ENCODE results near the gene PID1. TPM values are rescaled to one million over a fixed set of nuclear protein-coding genes. Genes with fewer than 3 reads are reported as not detected.

The PID1 gene
- total RNA-seq, 2 donors from 2014 or later, result 13.0 to 13.8 TPM

DNA sequence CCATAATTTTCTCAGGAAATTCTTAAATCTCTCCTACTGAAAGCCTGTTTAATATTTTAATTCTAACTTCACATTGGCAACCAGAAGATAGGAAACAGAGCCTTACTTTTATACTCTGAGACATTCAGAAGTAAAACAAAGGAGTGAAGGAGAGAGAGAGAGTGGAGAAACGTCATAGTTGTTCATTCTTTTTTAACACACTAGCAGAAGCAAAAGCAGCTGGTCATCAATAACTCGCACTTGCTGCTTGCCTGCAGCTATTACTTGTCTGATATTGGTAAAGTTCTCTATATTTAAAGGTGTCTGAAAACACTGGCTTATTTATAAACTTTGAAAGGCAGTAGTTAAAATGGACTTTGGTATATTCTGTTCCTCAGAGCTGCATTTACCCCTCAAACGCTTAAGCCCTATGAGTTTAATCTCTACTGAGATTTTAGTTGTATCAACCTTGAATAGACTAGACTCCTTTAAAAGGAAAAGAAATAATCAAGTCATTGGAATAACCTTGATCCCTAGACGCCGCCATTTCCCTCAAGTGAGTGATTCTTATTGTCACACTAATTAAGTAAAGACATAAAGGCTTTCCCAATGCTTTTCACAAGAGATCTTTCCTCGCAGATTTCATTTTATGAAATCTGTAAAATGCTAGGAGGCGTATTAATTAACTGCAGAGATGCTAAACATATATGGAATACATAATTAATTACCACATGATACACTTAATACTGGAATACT is 182.0 kb downstream of the PID1 start:
- no peak overlapping the region for H3K27ac ChIP-seq
- 65 to 66% methylated on average over 7 of the region's 7 CpGs for WGBS, 2 donors
- H3K9me3 ChIP-seq, result no peaks in the 10 kb centered on the region
- H3K36me3 ChIP-seq (replicated peaks in 1 of 2; ENCODE audit: insufficient read depth in 1 of 2, low read depth in 2 of 2), result no peaks in the 10 kb centered on the region
- H3K4me3 ChIP-seq, result no peak overlapping the region
- no peaks in the 10 kb centered on the region for H3K27me3 ChIP-seq
- ATAC-seq, result no peak
- intact Hi-C loops (cut with DNase I), result no loop called here
- DNase-seq, result no peak
- no peaks in the 10 kb centered on the region for H3K4me1 ChIP-seq
- TF ChIP-seq, protein P1, sequence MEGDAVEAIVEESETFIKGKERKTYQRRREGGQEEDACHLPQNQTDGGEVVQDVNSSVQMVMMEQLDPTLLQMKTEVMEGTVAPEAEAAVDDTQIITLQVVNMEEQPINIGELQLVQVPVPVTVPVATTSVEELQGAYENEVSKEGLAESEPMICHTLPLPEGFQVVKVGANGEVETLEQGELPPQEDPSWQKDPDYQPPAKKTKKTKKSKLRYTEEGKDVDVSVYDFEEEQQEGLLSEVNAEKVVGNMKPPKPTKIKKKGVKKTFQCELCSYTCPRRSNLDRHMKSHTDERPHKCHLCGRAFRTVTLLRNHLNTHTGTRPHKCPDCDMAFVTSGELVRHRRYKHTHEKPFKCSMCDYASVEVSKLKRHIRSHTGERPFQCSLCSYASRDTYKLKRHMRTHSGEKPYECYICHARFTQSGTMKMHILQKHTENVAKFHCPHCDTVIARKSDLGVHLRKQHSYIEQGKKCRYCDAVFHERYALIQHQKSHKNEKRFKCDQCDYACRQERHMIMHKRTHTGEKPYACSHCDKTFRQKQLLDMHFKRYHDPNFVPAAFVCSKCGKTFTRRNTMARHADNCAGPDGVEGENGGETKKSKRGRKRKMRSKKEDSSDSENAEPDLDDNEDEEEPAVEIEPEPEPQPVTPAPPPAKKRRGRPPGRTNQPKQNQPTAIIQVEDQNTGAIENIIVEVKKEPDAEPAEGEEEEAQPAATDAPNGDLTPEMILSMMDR (IDR thresholded peaks at IDR 0.05), result no peak
- no peak for TF ChIP-seq POLR2A (IDR thresholded peaks at IDR 0.05)

- H3K36me3 ChIP-seq (replicated peaks in 1 of 2; ENCODE audit: insufficient read depth in 1 of 2, low read depth in 2 of 2), result no peaks in the 10 kb centered on the region
- WGBS, 2 donors, result 79 to 81% methylated on average over 2 of the region's 2 CpGs
- no peak overlapping the region for H3K27ac ChIP-seq
- no peaks in the 10 kb centered on the region for H3K9me3 ChIP-seq
- no peak overlapping the region for H3K4me3 ChIP-seq
- H3K27me3 ChIP-seq, result no peaks in the 10 kb centered on the region
- no peak for TF ChIP-seq POLR2A (IDR thresholded peaks at IDR 0.05)
- TF ChIP-seq, protein P1 (IDR thresholded peaks at IDR 0.05), result no peak
- no peak for ATAC-seq
- intact Hi-C loops (cut with DNase I), result no loop called here
- H3K4me1 ChIP-seq, result peaks cover 4% of the 10 kb centered on the region
- DNase-seq, result no peak
Observed at GRCh38 chr2:229088517-229088913, 182.6 kb downstream of the PID1 start.

DNA sequence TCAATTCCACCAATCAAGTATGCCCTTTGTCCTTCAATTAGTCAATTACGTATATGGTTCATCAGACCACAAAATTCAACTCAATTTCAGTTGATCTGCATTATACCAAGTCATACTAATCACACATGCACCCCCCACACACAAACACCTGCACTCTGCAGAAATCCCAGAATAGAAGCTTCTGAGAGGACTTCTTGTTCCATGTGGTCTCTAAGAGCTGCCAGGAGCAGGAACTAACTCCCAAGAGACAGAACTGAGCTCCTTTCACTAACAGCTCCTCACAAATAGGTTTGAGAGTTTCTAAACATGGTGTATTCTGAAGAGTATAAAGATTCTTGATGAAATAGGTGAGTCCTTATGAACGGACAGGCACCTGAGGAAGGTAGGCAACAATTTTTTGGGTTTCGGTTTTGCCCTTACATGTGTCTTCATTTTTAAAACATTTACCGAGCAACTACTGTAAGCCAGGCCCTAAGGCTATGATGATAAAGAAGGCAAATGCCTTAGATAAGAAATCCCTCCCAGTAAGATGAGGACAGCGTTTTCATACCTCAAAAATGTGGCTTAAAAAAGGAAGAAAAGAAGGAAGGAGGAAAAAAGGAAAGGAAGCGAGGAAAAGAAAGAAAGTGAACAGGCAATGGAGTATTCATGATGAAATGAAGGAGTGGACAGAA is 183.1 kb downstream of the PID1 start:
- 73% methylated on average over 6 of the region's 6 CpGs for WGBS, 2 donors
- DNase-seq (no peak), ATAC-seq (no peak)
- Histone ChIP-seq H3K27ac (no peak overlapping the region), H3K27me3 (no peaks in the 10 kb centered on the region), H3K4me3 (no peak overlapping the region), H3K36me3 (replicated peaks in 1 of 2; ENCODE audit: insufficient read depth in 1 of 2, low read depth in 2 of 2) (no peaks in the 10 kb centered on the region), H3K9me3 (no peaks in the 10 kb centered on the region), H3K4me1 (peaks cover 5% of the 10 kb centered on the region)
- intact Hi-C loops (cut with DNase I), result no loop called here
- TF ChIP-seq, protein P1 (IDR thresholded peaks at IDR 0.05), result no peak
- no peak for TF ChIP-seq POLR2A (IDR thresholded peaks at IDR 0.05)

DNA sequence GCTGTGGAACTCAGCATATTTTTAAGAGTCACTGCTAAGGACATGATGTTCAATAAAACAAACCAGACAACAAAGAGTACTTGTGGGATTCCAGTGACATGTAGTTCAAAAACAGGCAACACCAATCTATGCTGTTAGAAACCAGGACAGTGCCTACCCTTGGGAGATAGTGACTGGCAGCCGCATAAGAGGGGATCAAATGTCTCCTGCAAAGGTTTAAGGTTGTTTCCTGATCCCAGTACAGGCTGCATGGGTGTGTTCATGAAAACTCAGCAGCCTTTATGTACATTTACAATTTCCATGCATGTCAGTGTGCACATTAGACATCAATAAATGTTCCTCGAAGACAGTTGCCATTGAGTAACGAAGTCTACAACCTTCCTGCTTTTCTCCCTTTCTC is 183.8 kb downstream of the PID1 start:
- intact Hi-C loops (cut with DNase I), result no loop called here
- Histone ChIP-seq H3K4me1 (peaks cover 5% of the 10 kb centered on the region), H3K36me3 (replicated peaks in 1 of 2; ENCODE audit: insufficient read depth in 1 of 2, low read depth in 2 of 2) (no peaks in the 10 kb centered on the region), H3K27me3 (no peaks in the 10 kb centered on the region), H3K4me3 (no peak overlapping the region), H3K9me3 (no peaks in the 10 kb centered on the region), H3K27ac (no peak overlapping the region)
- ATAC-seq (no peak), DNase-seq (no peak)
- 90% methylated on average over 3 of the region's 3 CpGs for WGBS, 2 donors
- TF ChIP-seq POLR2A (IDR thresholded peaks at IDR 0.05), result no peak
- TF ChIP-seq, protein P1 (IDR thresholded peaks at IDR 0.05), result no peak

Data from body of pancreas (tissue), 4 donors.